ENCODE results near the gene GPI.

- TF ChIP-seq CTCF (conservative IDR thresholded peaks at IDR 0.05; ENCODE audit: low read length) (no peak), EZH2phosphoT487 (IDR thresholded peaks at IDR 0.05; ENCODE audit: borderline replicate concordance, low read depth, low read length) (no peak)
Measured at GRCh38 chr19:34370983-34371382, 6.0 kb downstream of the GPI start.

Data from OCI-LY7 (cell line).